ENCODE results near the gene C6orf163. TPM values are rescaled to one million over a fixed set of nuclear protein-coding genes. Genes with fewer than 3 reads are reported as not detected.
A peak's percentile ranks its signal among the peaks of the same experiment; 100 is the strongest.

Gene C6orf163
- total RNA-seq, 1 donor from 2014 or later, result 5.7 TPM

DNA sequence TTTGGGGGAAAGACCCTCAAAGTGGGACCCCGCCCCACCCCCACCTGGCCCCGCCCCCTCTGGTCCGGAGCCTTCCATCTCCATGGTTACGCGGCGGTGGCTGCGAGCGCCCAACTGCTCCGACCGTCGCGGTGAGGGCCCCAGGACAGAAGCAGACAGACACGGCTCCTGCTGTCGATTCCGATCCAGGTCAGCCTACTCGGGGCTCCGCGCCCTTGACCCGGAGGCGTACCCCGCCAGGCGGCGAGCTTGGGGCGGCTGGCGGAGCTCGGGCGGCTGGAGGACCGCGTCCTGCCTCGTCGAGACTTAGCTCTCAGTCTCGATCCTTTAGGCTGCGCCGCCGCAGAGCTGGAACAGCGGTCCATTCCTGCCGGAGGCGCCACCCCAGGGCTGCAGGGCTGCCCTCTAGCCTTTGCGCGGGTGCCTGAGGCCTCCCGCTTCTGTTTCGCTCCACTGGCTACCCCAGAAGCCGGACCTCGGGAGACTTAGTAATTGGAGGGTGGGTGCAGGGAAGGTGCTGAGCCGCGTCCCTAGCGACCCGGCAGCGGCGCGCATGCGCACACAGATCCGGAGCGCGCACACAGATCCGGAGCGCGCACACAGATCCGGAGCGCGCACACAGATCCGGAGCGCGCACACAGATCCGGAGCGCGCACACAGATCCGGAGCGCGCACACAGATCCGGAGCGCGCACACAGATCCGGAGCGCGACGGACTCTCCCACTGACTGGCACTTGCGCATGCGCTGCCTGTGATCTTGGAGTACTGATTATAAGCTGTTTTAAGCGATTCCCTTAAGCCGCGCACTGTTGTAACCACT, 63.5 kb downstream of the C6orf163 start, which contains the start of gene CFAP206:
Gene CFAP206 (plus strand): TSS at position 72 of the 820 bp plus-strand sequence. CDS start 1,868 bp downstream, outside the sequence.
- Mint-ChIP-seq H3K9me3 (ENCODE audit: low read depth) (no peaks in the 10 kb centered on the region), H3K27ac (peak within 1 kb of the TSS; percentile 94), H3K27me3 (peaks cover 6% of the 10 kb centered on the region), H3K4me1 (ENCODE audit: low read depth) (peaks cover 2% of the 10 kb centered on the region), H3K36me3 (ENCODE audit: insufficient read depth) (no peaks in the 10 kb centered on the region), H3K4me3 (ENCODE audit: low read depth) (peak within 1 kb of the TSS; percentile 91)
- peak; percentile 68 for DNase-seq (ENCODE audit: low spot score, unreplicated experiment)
- TF ChIP-seq, protein P1, sequence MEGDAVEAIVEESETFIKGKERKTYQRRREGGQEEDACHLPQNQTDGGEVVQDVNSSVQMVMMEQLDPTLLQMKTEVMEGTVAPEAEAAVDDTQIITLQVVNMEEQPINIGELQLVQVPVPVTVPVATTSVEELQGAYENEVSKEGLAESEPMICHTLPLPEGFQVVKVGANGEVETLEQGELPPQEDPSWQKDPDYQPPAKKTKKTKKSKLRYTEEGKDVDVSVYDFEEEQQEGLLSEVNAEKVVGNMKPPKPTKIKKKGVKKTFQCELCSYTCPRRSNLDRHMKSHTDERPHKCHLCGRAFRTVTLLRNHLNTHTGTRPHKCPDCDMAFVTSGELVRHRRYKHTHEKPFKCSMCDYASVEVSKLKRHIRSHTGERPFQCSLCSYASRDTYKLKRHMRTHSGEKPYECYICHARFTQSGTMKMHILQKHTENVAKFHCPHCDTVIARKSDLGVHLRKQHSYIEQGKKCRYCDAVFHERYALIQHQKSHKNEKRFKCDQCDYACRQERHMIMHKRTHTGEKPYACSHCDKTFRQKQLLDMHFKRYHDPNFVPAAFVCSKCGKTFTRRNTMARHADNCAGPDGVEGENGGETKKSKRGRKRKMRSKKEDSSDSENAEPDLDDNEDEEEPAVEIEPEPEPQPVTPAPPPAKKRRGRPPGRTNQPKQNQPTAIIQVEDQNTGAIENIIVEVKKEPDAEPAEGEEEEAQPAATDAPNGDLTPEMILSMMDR (IDR thresholded peaks at IDR 0.05; ENCODE audit: unreplicated experiment), result no peak

DNA sequence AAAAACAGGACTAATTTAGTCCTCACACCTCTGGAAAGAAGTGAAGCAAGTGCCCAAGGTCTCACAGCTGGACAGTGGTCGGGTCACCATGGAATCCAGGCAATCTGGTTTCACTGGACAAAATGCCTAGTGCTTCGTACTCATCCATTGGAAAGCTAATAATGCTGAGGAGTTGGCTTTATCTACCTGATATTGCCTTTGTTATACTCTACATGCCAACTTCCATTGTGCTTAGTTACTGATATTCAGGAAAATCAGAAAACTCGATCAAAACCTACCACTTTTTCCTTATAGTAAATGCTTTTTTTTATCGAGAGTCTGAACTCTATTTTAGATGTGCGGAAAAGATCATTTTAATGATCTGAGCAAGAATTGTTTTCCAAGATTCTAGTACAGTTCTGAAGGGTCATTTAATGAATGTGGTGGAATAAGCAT, 64.1 kb downstream of the C6orf163 start:
- peak overlapping the region; percentile 91 for H3K4me3 Mint-ChIP-seq (ENCODE audit: low read depth)
- H3K9me3 Mint-ChIP-seq (ENCODE audit: low read depth), result no peaks in the 10 kb centered on the region
- H3K27ac Mint-ChIP-seq, result peak overlapping the region; percentile 94
- H3K27me3 Mint-ChIP-seq, result peaks cover 6% of the 10 kb centered on the region
- H3K4me1 Mint-ChIP-seq (ENCODE audit: low read depth), result peaks cover 2% of the 10 kb centered on the region
- DNase-seq (ENCODE audit: low spot score, unreplicated experiment), result no peak
- TF ChIP-seq, protein P1 (IDR thresholded peaks at IDR 0.05; ENCODE audit: unreplicated experiment), result no peak
- H3K36me3 Mint-ChIP-seq (ENCODE audit: insufficient read depth), result no peaks in the 10 kb centered on the region

Other genes starting within 250 kb of the C6orf163 start
- gene CGA, start 249.7 kb upstream of the C6orf163 start, total RNA-seq, result 5.5 and 7.1 TPM in 2 replicates
- gene ZNF292, start 189.2 kb upstream of the C6orf163 start, total RNA-seq, result 63.3 and 67.9 TPM in 2 replicates
- gene SMIM8, start 22.2 kb upstream of the C6orf163 start, total RNA-seq, result 16.1 and 16.8 TPM in 2 replicates
- gene GJB7, start 15.5 kb upstream of the C6orf163 start, total RNA-seq, result 0.24 and 0.36 TPM in 2 replicates
- 1.2 and 1.5 TPM in 2 replicates for gene CFAP206, start 63.2 kb downstream of the C6orf163 start, total RNA-seq
- gene SLC35A1, start 128.2 kb downstream of the C6orf163 start, total RNA-seq, result 14.1 and 15.0 TPM in 2 replicates
- 50.3 and 51.4 TPM in 2 replicates for gene RARS2, start 245.2 kb downstream of the C6orf163 start, total RNA-seq
- 30.1 and 31.6 TPM in 2 replicates for gene ORC3, start 245.3 kb downstream of the C6orf163 start, total RNA-seq

Measured in progenitor cell of endocrine pancreas (in vitro differentiated cells).